ENCODE measurements around the gene PAIP2.
"Not testable (repeated sequence)": the region's sequence is repeated elsewhere in the genome, so short reads cannot be mapped to it uniquely, and the experiment has no call there.

PAIP2 gene

GRCh38 chr5:139354186-139354585 lies 12.5 kb downstream of the PAIP2 start:
- no peak for DNase-seq (ENCODE audit: low read depth)
- no peak for TF ChIP-seq CTCF (IDR thresholded peaks at IDR 0.05; ENCODE audit: control insufficient read depth, extremely low read depth, insufficient read depth)
- H3K4me3 ChIP-seq (ENCODE audit: low read depth, low read length) = no peak overlapping the region

GRCh38 chr5:139355900-139356299 lies 14.2 kb downstream of the PAIP2 start:
- not testable (repeated sequence) for H3K4me3 ChIP-seq (ENCODE audit: low read depth, low read length); DNase-seq (ENCODE audit: low read depth)

GRCh38 chr5:139358064-139358463 lies 16.4 kb downstream of the PAIP2 start:
- no peak for DNase-seq (ENCODE audit: low read depth)
- no peak overlapping the region for H3K4me3 ChIP-seq (ENCODE audit: low read depth, low read length)
- TF ChIP-seq CTCF (IDR thresholded peaks at IDR 0.05; ENCODE audit: control insufficient read depth, extremely low read depth, insufficient read depth) = no peak

- H3K4me3 ChIP-seq (ENCODE audit: low read depth, low read length) = no peak overlapping the region
- no peak for DNase-seq (ENCODE audit: low read depth)
- TF ChIP-seq CTCF (IDR thresholded peaks at IDR 0.05; ENCODE audit: control insufficient read depth, extremely low read depth, insufficient read depth) = no peak
Measured at GRCh38 chr5:139360384-139360783, 18.7 kb downstream of the PAIP2 start.

GRCh38 chr5:139361835-139362429 lies 20.3 kb downstream of the PAIP2 start:
- H3K4me3 ChIP-seq (ENCODE audit: low read depth, low read length) = no peak overlapping the region
- DNase-seq (ENCODE audit: low read depth) = no peak
- TF ChIP-seq CTCF (IDR thresholded peaks at IDR 0.05; ENCODE audit: control insufficient read depth, extremely low read depth, insufficient read depth) = no peak

- no peak overlapping the region for H3K4me3 ChIP-seq (ENCODE audit: low read depth, low read length)
- DNase-seq (ENCODE audit: low read depth) = no peak
- TF ChIP-seq CTCF (IDR thresholded peaks at IDR 0.05; ENCODE audit: control insufficient read depth, extremely low read depth, insufficient read depth) = no peak
Measured at GRCh38 chr5:139363937-139364336, 22.3 kb downstream of the PAIP2 start.

GRCh38 chr5:139364466-139364865 lies 22.8 kb downstream of the PAIP2 start:
- no peak for DNase-seq (ENCODE audit: low read depth)
- H3K4me3 ChIP-seq (ENCODE audit: low read depth, low read length) = no peak overlapping the region
- no peak for TF ChIP-seq CTCF (IDR thresholded peaks at IDR 0.05; ENCODE audit: control insufficient read depth, extremely low read depth, insufficient read depth)

Measured in LNCaP clone FGC (cell line).